ENCODE data around the gene RASGRF1. TPM values are rescaled to one million over a fixed set of nuclear protein-coding genes. Genes with fewer than 3 reads are reported as not detected.
A peak's percentile ranks its signal among the peaks of the same experiment; 100 is the strongest.

Gene RASGRF1
- total RNA-seq, 1 experiment from 2014 or later: not detected

DNA sequence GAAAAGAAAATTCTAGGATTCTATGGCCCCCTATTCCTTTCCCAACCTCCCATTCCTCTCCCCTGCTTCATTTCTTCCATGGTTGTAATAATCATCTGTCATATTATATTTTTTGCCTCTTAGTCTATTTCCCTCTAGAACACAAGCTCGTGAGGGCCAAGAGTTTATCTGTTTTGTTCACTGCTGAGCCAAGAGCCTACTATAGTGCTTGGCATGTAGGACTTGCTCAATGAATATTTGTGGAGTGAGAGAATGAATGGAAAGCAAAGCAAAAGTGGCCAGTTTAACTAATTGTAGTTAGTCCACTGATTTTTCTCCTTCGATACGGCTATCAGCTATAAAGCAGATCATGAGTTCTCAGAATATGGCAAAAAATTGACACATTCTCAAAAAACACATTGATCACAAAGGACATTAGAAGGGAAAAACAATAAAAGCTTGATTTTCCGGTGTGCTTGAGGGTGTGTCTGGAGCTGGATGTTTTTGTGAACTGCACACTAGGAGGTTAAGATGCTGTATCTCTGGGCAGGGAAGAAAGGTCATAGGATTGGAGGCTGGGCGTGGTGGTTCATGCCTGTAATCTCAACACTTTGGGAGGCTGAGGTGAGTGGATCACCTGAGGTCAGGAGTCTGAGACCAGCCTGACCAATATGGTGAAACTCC, 120.8 kb downstream of the RASGRF1 start:
- ATAC-seq (no peak), DNase-seq (no peak)
- Histone ChIP-seq H3K79me2 (ENCODE audit: low read length) (no peaks in the 10 kb centered on the region), H3K4me1 (ENCODE audit: insufficient read depth, low read length) (peaks cover 9% of the 10 kb centered on the region), H3K27me3 (ENCODE audit: low read length) (no peaks in the 10 kb centered on the region), H3K27ac (ENCODE audit: low read length) (no peak overlapping the region), H3F3A (ENCODE audit: low read length, unreplicated experiment) (no peaks in the 10 kb centered on the region), H3K9me2 (replicated peaks; ENCODE audit: low read length) (no peaks in the 10 kb centered on the region), H3K4me2 (ENCODE audit: low read length) (no peak overlapping the region), H4K20me1 (ENCODE audit: low read length) (no peaks in the 10 kb centered on the region), H3K4me3 (ENCODE audit: low read length) (no peak overlapping the region), H2AFZ (ENCODE audit: low read length) (no peak overlapping the region), H3K9me3 (ENCODE audit: low read length) (no peaks in the 10 kb centered on the region), H3K9ac (ENCODE audit: low read length) (no peak overlapping the region), H3K36me3 (ENCODE audit: low read depth, low read length) (no peaks in the 10 kb centered on the region)
- BruUV-seq (replicated peaks): no TSS peak
- intact Hi-C loops (cut with micrococcal nuclease): no loop called here
- ChIA-PET POLR2A (ENCODE audit: unreplicated experiment) (no interaction called here), CTCF (no interaction called here)
- TF ChIP-seq EZH2phosphoT487 (IDR thresholded peaks at IDR 0.05; ENCODE audit: borderline replicate concordance, low read length) (no peak), EZH2 (IDR thresholded peaks at IDR 0.05; ENCODE audit: low read length, unreplicated experiment) (no peak)
- TF ChIP-seq, protein P1, sequence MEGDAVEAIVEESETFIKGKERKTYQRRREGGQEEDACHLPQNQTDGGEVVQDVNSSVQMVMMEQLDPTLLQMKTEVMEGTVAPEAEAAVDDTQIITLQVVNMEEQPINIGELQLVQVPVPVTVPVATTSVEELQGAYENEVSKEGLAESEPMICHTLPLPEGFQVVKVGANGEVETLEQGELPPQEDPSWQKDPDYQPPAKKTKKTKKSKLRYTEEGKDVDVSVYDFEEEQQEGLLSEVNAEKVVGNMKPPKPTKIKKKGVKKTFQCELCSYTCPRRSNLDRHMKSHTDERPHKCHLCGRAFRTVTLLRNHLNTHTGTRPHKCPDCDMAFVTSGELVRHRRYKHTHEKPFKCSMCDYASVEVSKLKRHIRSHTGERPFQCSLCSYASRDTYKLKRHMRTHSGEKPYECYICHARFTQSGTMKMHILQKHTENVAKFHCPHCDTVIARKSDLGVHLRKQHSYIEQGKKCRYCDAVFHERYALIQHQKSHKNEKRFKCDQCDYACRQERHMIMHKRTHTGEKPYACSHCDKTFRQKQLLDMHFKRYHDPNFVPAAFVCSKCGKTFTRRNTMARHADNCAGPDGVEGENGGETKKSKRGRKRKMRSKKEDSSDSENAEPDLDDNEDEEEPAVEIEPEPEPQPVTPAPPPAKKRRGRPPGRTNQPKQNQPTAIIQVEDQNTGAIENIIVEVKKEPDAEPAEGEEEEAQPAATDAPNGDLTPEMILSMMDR (conservative IDR thresholded peaks at IDR 0.05; ENCODE audit: low read depth, low read length): no peak

DNA sequence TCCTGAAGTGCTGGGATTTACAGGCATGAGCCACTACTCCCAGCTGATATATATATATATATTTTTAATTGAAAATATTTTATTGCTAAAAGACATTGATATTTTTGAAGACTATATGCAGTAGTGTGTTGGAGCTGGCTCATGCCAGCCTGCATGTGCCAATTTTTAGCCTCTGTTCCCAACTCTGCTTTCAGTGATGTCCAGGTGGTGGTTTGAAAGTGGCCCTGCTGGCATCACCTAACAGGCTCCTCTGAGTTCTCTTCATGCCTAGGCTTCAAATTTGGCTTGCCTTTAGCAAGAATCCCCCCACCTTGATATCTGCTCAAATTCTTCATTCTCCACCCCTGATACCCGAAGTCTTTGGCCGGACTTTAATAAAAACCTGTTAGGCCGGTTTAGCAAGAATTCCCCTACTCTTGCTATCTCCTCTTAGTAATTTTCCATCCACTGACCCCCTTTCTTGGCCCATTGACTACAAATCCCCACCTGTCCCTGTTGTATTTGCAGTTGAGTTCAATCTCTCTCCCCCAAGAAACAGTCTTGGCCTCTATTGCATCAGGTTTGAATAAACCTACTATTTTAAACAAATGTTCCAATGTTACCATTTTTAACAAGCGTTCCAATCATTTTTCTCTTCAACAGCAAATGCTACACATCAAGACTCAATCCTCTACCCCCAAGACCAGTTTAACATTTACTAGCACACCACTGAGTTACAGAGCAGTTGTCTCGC, 121.9 kb downstream of the RASGRF1 start:
- DNase-seq: peak; percentile 65

More for the DNA sequence above, 121.9 kb downstream of the RASGRF1 start:
- Histone ChIP-seq H3K9me3 (ENCODE audit: low read length) (no peaks in the 10 kb centered on the region), H3K9ac (ENCODE audit: low read length) (no peak overlapping the region), H3K4me2 (ENCODE audit: low read length) (peak overlapping the region; percentile 38; the same call in 1 of the 2 replicates), H3K27me3 (ENCODE audit: low read length) (no peaks in the 10 kb centered on the region), H3K4me3 (ENCODE audit: low read length) (no peak overlapping the region), H3K9me2 (replicated peaks; ENCODE audit: low read length) (no peaks in the 10 kb centered on the region), H3K27ac (ENCODE audit: low read length) (no peak overlapping the region), H3K79me2 (ENCODE audit: low read length) (no peaks in the 10 kb centered on the region), H3K36me3 (ENCODE audit: low read depth, low read length) (no peaks in the 10 kb centered on the region), H3F3A (ENCODE audit: low read length, unreplicated experiment) (no peaks in the 10 kb centered on the region), H2AFZ (ENCODE audit: low read length) (no peak overlapping the region), H4K20me1 (ENCODE audit: low read length) (no peaks in the 10 kb centered on the region), H3K4me1 (ENCODE audit: insufficient read depth, low read length) (peaks cover 9% of the 10 kb centered on the region)
- CTCF ChIA-PET: interaction anchor here (0.6 kb wide), 1 partner anchor 19 kb away, joined by 5 read pairs; no protein-coding TSS in a partner anchor
- TF ChIP-seq, protein P1 (conservative IDR thresholded peaks at IDR 0.05; ENCODE audit: low read depth, low read length): no peak
- TF ChIP-seq EZH2 (IDR thresholded peaks at IDR 0.05; ENCODE audit: low read length, unreplicated experiment) (no peak), EZH2phosphoT487 (IDR thresholded peaks at IDR 0.05; ENCODE audit: borderline replicate concordance, low read length) (no peak)
- POLR2A ChIA-PET (ENCODE audit: unreplicated experiment): no interaction called here
- BruUV-seq (replicated peaks): no TSS peak
- intact Hi-C loops (cut with micrococcal nuclease): no loop called here
- no peak for ATAC-seq
